Endodermal cell (in vitro differentiated cells): ENCODE measurements around the gene LHX3. TPM values are rescaled to one million over a fixed set of nuclear protein-coding genes. Genes with fewer than 3 reads are reported as not detected.

Source experiments
- DNase-seq: peaks from one replicate; pipeline ENCODE4 v3.0.0-alpha.2; 2017
- H3K27ac ChIP-seq: 2 replicates; pipeline ENCODE4 v1.5.1; 2013; ENCODE audit warnings: mild to moderate bottlenecking, low read depth, low read length, moderate library complexity
- H3K27me3 ChIP-seq: 2 replicates; pipeline ENCODE4 v1.6.1; 2013; ENCODE audit warnings: mild to moderate bottlenecking, low read length, moderate library complexity; ENCODE audit not compliant: insufficient read depth, control insufficient read depth, poor library complexity, severe bottlenecking
- H3K36me3 ChIP-seq: 2 replicates; pipeline ENCODE4 v1.7.0; 2013; ENCODE audit warnings: mild to moderate bottlenecking, low read length, moderate library complexity; ENCODE audit not compliant: control insufficient read depth, insufficient read depth
- H3K4me1 ChIP-seq: one replicate; pipeline ENCODE4 v1.7.0; 2013; ENCODE audit warnings: low read length; ENCODE audit not compliant: control insufficient read depth, insufficient read depth
- H3K4me3 ChIP-seq: 2 replicates; pipeline ENCODE4 v1.5.1; 2013; ENCODE audit warnings: mild to moderate bottlenecking, low read length, moderate library complexity
- H3K9ac ChIP-seq: 2 replicates; pipeline ENCODE4 v1.6.1; 2013; ENCODE audit warnings: mild to moderate bottlenecking, low read length, moderate library complexity; ENCODE audit not compliant: poor library complexity, severe bottlenecking; ENCODE audit errors: extremely low read depth
- H3K9me3 ChIP-seq: 2 replicates; pipeline ENCODE4 v1.6.1; 2013; ENCODE audit warnings: mild to moderate bottlenecking, low read length, moderate library complexity; ENCODE audit not compliant: control insufficient read depth
- H3K27ac Mint-ChIP-seq: 2 replicates; pipeline ENCODE4 v1.8.0; 2020; ENCODE audit warnings: mixed read lengths
- H3K27me3 Mint-ChIP-seq: 2 replicates; pipeline ENCODE4 v1.8.0; 2021; ENCODE audit warnings: mild to moderate bottlenecking, mixed read lengths; ENCODE audit not compliant: insufficient read depth
- H3K36me3 Mint-ChIP-seq: 2 replicates; pipeline ENCODE4 v1.8.0; 2020; ENCODE audit warnings: low read depth, mixed read lengths
- H3K4me1 Mint-ChIP-seq: 2 replicates; pipeline ENCODE4 v1.8.0; 2020; ENCODE audit warnings: mixed read lengths
- H3K4me3 Mint-ChIP-seq: 2 replicates; pipeline ENCODE4 v1.8.0; 2020; ENCODE audit warnings: mild to moderate bottlenecking, moderate library complexity, mixed read lengths
- H3K9me3 Mint-ChIP-seq: 2 replicates; pipeline ENCODE4 v1.8.0; 2020; ENCODE audit warnings: mild to moderate bottlenecking, mixed read lengths
- CTCF ChIP-seq: fragments of 200-600 bp; sonication (generic); conservative IDR thresholded peaks from 2 replicates; pipeline ENCODE4 v1.5.0; 2021; ENCODE audit warnings: antibody characterized with exemption, mild to moderate bottlenecking
- WGBS, 2 experiments: methylation state at CpG; one replicate each; pipeline versions ENCODE4 v1.1.5 to v1.1.7; 2013; ENCODE audit warnings: missing lambda C conversion rate in 2 of 2, mixed read lengths in 1 of 2; ENCODE audit not compliant: insufficient coverage in 1 of 2, insufficient read length in 1 of 2; 5-methylcytosine and 5-hydroxymethylcytosine counted together
- total RNA-seq, 2 donors: library from RNA; stranded (reverse); fragmentation: NEBNext Ultra II Directional in 1 of 2; extraction: Animal tissue kit (Norgen Biotek cat#: 25700) in 1 of 2; gene quantifications; 2 replicates in 1 of 2; 3 replicates in 1 of 2; pipeline ENCODE4 v1.2.1, GENCODE V29; 2021

Gene LHX3
- total RNA-seq, 2 donors from 2014 or later = not detected

GRCh38 chr9:136190237-136190601, 14.7 kb downstream of the LHX3 start:
- Mint-ChIP-seq H3K27me3 (peaks cover 46% of the 10 kb centered on the region), H3K4me3 (no peak overlapping the region), H3K36me3 (no peaks in the 10 kb centered on the region), H3K4me1 (no peaks in the 10 kb centered on the region), H3K9me3 (no peaks in the 10 kb centered on the region), H3K27ac (no peak overlapping the region)
- Histone ChIP-seq H3K27me3 (peaks cover 51% of the 10 kb centered on the region), H3K4me1 (no peaks in the 10 kb centered on the region), H3K9ac (no peak overlapping the region), H3K27ac (no peak overlapping the region), H3K9me3 (no peaks in the 10 kb centered on the region), H3K36me3 (no peaks in the 10 kb centered on the region), H3K4me3 (no peak overlapping the region)
- no peak for DNase-seq
- whole genome bisulfite sequencing, 2 experiments = 94 to 95% methylated on average over 2 to 7 of the region's 7 CpGs
- TF ChIP-seq CTCF = no peak

GRCh38 chr9:136189394-136190236, 15.3 kb downstream of the LHX3 start:
- Histone ChIP-seq H3K4me3 (no peak overlapping the region), H3K9ac (no peak overlapping the region), H3K36me3 (no peaks in the 10 kb centered on the region), H3K27me3 (peaks cover 45% of the 10 kb centered on the region), H3K9me3 (no peaks in the 10 kb centered on the region), H3K4me1 (no peaks in the 10 kb centered on the region), H3K27ac (no peak overlapping the region)
- TF ChIP-seq CTCF = no peak
- H3K36me3 Mint-ChIP-seq = no peaks in the 10 kb centered on the region
- no peak overlapping the region for H3K27ac Mint-ChIP-seq
- no peaks in the 10 kb centered on the region for H3K4me1 Mint-ChIP-seq
- H3K27me3 Mint-ChIP-seq = peaks cover 40% of the 10 kb centered on the region
- DNase-seq = no peak
- 83 to 84% methylated on average over 12 to 28 of the region's 28 CpGs for WGBS, 2 experiments
- no peak overlapping the region for H3K4me3 Mint-ChIP-seq
- H3K9me3 Mint-ChIP-seq = no peaks in the 10 kb centered on the region

- no peaks in the 10 kb centered on the region for H3K9me3 ChIP-seq
- no peaks in the 10 kb centered on the region for H3K4me1 ChIP-seq
- Mint-ChIP-seq H3K9me3 (no peaks in the 10 kb centered on the region), H3K4me1 (no peaks in the 10 kb centered on the region), H3K36me3 (no peaks in the 10 kb centered on the region), H3K27ac (no peak overlapping the region), H3K27me3 (peaks cover 28% of the 10 kb centered on the region), H3K4me3 (no peak overlapping the region)
- peaks cover 29% of the 10 kb centered on the region for H3K27me3 ChIP-seq
- no peak for TF ChIP-seq CTCF
- 82 to 86% methylated on average over 17 to 25 of the region's 25 CpGs for WGBS, 2 experiments
- H3K36me3 ChIP-seq = no peaks in the 10 kb centered on the region
- peak; percentile 70 for DNase-seq
- no peak overlapping the region for H3K9ac ChIP-seq
- no peak overlapping the region for H3K4me3 ChIP-seq
- no peak overlapping the region for H3K27ac ChIP-seq
These were observed 17.0 kb downstream of the LHX3 start for GRCh38 chr9:136187683-136188586.
